GM19452 (cell line): ENCODE data around the gene SLC24A1.

ENCODE experiments used
- ATAC-seq: cut with Tn5 transposase; IDR thresholded peaks from one replicate; pipeline ENCODE4 v1.9.1; 2021; ENCODE audit not compliant: unreplicated experiment

SLC24A1 gene

GRCh38 chr15:65651831-65652749 is 30.4 kb downstream of the SLC24A1 start:
- no peak for ATAC-seq

- ATAC-seq: no peak
These were observed 31.6 kb downstream of the SLC24A1 start for GRCh38 chr15:65653341-65653740.

GRCh38 chr15:65653801-65654521 is 32.2 kb downstream of the SLC24A1 start:
- no peak for ATAC-seq

- no peak for ATAC-seq
These were observed 33.3 kb downstream of the SLC24A1 start for GRCh38 chr15:65655026-65655425.

- no peak for ATAC-seq
These were observed 33.7 kb downstream of the SLC24A1 start for GRCh38 chr15:65655457-65655856.

- no peak for ATAC-seq
These were observed 37.8 kb downstream of the SLC24A1 start for GRCh38 chr15:65659502-65660052.

GRCh38 chr15:65660927-65661326 is 39.2 kb downstream of the SLC24A1 start:
- ATAC-seq: no peak

GRCh38 chr15:65663521-65663920 is 41.8 kb downstream of the SLC24A1 start:
- no peak for ATAC-seq

GRCh38 chr15:65666257-65666656 is 44.5 kb downstream of the SLC24A1 start:
- no peak for ATAC-seq

GRCh38 chr15:65675551-65675950 is 53.8 kb downstream of the SLC24A1 start:
- no peak for ATAC-seq

- ATAC-seq: no peak
These were observed 54.4 kb downstream of the SLC24A1 start for GRCh38 chr15:65676123-65676522.

- no peak for ATAC-seq
These were observed 58.8 kb downstream of the SLC24A1 start for GRCh38 chr15:65680544-65680943.

- no peak for ATAC-seq
These were observed 60.7 kb downstream of the SLC24A1 start for GRCh38 chr15:65682404-65682911.

- no peak for ATAC-seq
These were observed 66.7 kb downstream of the SLC24A1 start for GRCh38 chr15:65688462-65688861.

- no peak for ATAC-seq
These were observed 68.4 kb downstream of the SLC24A1 start for GRCh38 chr15:65690173-65690572.

- no peak for ATAC-seq
These were observed 69.0 kb downstream of the SLC24A1 start for GRCh38 chr15:65690778-65691177.

GRCh38 chr15:65695081-65695480 is 73.3 kb downstream of the SLC24A1 start:
- ATAC-seq: no peak
